ENCODE data around the gene LRRC15.

LRRC15 gene

DNA sequence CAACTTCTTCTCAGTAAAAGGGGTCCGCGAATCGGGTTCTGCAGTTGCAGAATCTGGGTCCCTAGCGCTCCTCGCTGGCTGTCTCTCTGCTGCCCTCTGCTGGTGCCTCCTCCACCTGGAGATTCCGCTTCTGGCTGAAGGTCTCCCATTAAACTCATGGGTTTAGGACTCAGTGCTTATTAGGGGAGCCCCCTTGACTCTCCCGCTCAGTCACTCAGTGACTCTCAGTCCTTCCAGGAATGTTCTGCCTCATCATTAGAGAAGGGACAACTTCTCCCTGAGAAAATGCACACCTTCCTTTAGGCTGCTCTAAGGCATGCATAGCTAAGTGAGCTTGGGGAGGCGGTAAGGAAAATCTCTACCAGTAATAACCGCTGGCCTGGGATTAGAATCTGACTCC lies 25.5 kb downstream of the LRRC15 start:
- Histone ChIP-seq H3K4me1 (ENCODE audit: control insufficient read depth, low read length) (no peaks in the 10 kb centered on the region), H3K9me3 (ENCODE audit: control insufficient read depth, insufficient read depth, low read length) (no peaks in the 10 kb centered on the region), H3K9me2 (replicated peaks; ENCODE audit: control insufficient read depth, low read length) (no peaks in the 10 kb centered on the region), H4K20me1 (ENCODE audit: control insufficient read depth, insufficient read depth, low read depth, low read length) (no peaks in the 10 kb centered on the region), H3K27me3 (ENCODE audit: control insufficient read depth, low read length) (no peaks in the 10 kb centered on the region), H3K79me2 (ENCODE audit: control insufficient read depth, low read length) (no peaks in the 10 kb centered on the region), H3K27ac (ENCODE audit: low read depth, low read length) (no peak overlapping the region), H3K36me3 (ENCODE audit: control insufficient read depth, low read length) (no peaks in the 10 kb centered on the region), H3K4me3 (ENCODE audit: low read length) (no peak overlapping the region), H3K4me2 (ENCODE audit: low read length) (no peak overlapping the region), H3F3A (ENCODE audit: control insufficient read depth, insufficient read depth) (no peaks in the 10 kb centered on the region)
- no peak for TF ChIP-seq EZH2phosphoT487 (IDR thresholded peaks at IDR 0.05; ENCODE audit: borderline replicate concordance, low read length)
- TF ChIP-seq, protein P1, sequence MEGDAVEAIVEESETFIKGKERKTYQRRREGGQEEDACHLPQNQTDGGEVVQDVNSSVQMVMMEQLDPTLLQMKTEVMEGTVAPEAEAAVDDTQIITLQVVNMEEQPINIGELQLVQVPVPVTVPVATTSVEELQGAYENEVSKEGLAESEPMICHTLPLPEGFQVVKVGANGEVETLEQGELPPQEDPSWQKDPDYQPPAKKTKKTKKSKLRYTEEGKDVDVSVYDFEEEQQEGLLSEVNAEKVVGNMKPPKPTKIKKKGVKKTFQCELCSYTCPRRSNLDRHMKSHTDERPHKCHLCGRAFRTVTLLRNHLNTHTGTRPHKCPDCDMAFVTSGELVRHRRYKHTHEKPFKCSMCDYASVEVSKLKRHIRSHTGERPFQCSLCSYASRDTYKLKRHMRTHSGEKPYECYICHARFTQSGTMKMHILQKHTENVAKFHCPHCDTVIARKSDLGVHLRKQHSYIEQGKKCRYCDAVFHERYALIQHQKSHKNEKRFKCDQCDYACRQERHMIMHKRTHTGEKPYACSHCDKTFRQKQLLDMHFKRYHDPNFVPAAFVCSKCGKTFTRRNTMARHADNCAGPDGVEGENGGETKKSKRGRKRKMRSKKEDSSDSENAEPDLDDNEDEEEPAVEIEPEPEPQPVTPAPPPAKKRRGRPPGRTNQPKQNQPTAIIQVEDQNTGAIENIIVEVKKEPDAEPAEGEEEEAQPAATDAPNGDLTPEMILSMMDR (IDR thresholded peaks at IDR 0.05; ENCODE audit: low read depth, low read length, poor library complexity, severe bottlenecking), result peak; percentile 93

GRCh38 chr3:194343561-194343893 lies 26.0 kb downstream of the LRRC15 start:
- no peak overlapping the region for H3K4me2 ChIP-seq (ENCODE audit: low read length)
- no peaks in the 10 kb centered on the region for H3K79me2 ChIP-seq (ENCODE audit: control insufficient read depth, low read length)
- H3K27me3 ChIP-seq (ENCODE audit: control insufficient read depth, low read length), result no peaks in the 10 kb centered on the region
- H3K27ac ChIP-seq (ENCODE audit: low read depth, low read length), result no peak overlapping the region
- H3K9me2 ChIP-seq (replicated peaks; ENCODE audit: control insufficient read depth, low read length), result no peaks in the 10 kb centered on the region
- no peaks in the 10 kb centered on the region for H3K9me3 ChIP-seq (ENCODE audit: control insufficient read depth, insufficient read depth, low read length)
- TF ChIP-seq EZH2phosphoT487 (IDR thresholded peaks at IDR 0.05; ENCODE audit: borderline replicate concordance, low read length), result no peak
- TF ChIP-seq, protein P1 (IDR thresholded peaks at IDR 0.05; ENCODE audit: low read depth, low read length, poor library complexity, severe bottlenecking), result no peak
- no peaks in the 10 kb centered on the region for H4K20me1 ChIP-seq (ENCODE audit: control insufficient read depth, insufficient read depth, low read depth, low read length)
- H3K36me3 ChIP-seq (ENCODE audit: control insufficient read depth, low read length), result no peaks in the 10 kb centered on the region
- H3K4me1 ChIP-seq (ENCODE audit: control insufficient read depth, low read length), result no peaks in the 10 kb centered on the region
- H3F3A ChIP-seq (ENCODE audit: control insufficient read depth, insufficient read depth), result no peaks in the 10 kb centered on the region
- H3K4me3 ChIP-seq (ENCODE audit: low read length), result no peak overlapping the region

GRCh38 chr3:194342861-194343560 lies 26.5 kb downstream of the LRRC15 start:
- H3K36me3 ChIP-seq (ENCODE audit: control insufficient read depth, low read length), result no peaks in the 10 kb centered on the region
- no peak for TF ChIP-seq EZH2phosphoT487 (IDR thresholded peaks at IDR 0.05; ENCODE audit: borderline replicate concordance, low read length)
- TF ChIP-seq, protein P1 (IDR thresholded peaks at IDR 0.05; ENCODE audit: low read depth, low read length, poor library complexity, severe bottlenecking), result no peak
- no peak overlapping the region for H3K27ac ChIP-seq (ENCODE audit: low read depth, low read length)
- H4K20me1 ChIP-seq (ENCODE audit: control insufficient read depth, insufficient read depth, low read depth, low read length), result no peaks in the 10 kb centered on the region
- H3K79me2 ChIP-seq (ENCODE audit: control insufficient read depth, low read length), result no peaks in the 10 kb centered on the region
- H3K9me3 ChIP-seq (ENCODE audit: control insufficient read depth, insufficient read depth, low read length), result no peaks in the 10 kb centered on the region
- H3K9me2 ChIP-seq (replicated peaks; ENCODE audit: control insufficient read depth, low read length), result no peaks in the 10 kb centered on the region
- no peak overlapping the region for H3K4me2 ChIP-seq (ENCODE audit: low read length)
- H3F3A ChIP-seq (ENCODE audit: control insufficient read depth, insufficient read depth), result no peaks in the 10 kb centered on the region
- H3K4me1 ChIP-seq (ENCODE audit: control insufficient read depth, low read length), result no peaks in the 10 kb centered on the region
- H3K27me3 ChIP-seq (ENCODE audit: control insufficient read depth, low read length), result no peaks in the 10 kb centered on the region
- H3K4me3 ChIP-seq (ENCODE audit: low read length), result no peak overlapping the region

All from DOHH2 (cell line).